GM23248 (cell line): ENCODE data around the gene MTERF4. TPM values are rescaled to one million over a fixed set of nuclear protein-coding genes. Genes with fewer than 3 reads are reported as not detected.

Source experiments
- DNase-seq: peaks from one replicate; pipeline ENCODE4 v3.0.0-alpha.2; 2015
- H2AFZ ChIP-seq: fragments of 200-600 bp; sonication (generic); 2 replicates; pipeline ENCODE4 v1.6.1; 2016; ENCODE audit warnings: antibody characterized with exemption
- H3F3A ChIP-seq: fragments of 200-600 bp; sonication (generic); 2 replicates; pipeline ENCODE4 v1.6.1; 2016; ENCODE audit warnings: mild to moderate bottlenecking, antibody characterized with exemption, mixed run types; ENCODE audit not compliant: insufficient read depth
- H3K27ac ChIP-seq: fragments of 200-600 bp; sonication (generic); 2 replicates; pipeline ENCODE4 v1.5.1; 2016; ENCODE audit warnings: mild to moderate bottlenecking
- H3K27me3 ChIP-seq: fragments of 200-600 bp; sonication (generic); replicated peaks from 2 replicates; pipeline ENCODE4 v1.6.1; 2016; ENCODE audit warnings: mild to moderate bottlenecking; ENCODE audit not compliant: insufficient read depth
- H3K36me3 ChIP-seq: fragments of 200-600 bp; sonication (generic); 2 replicates; pipeline ENCODE4 v1.6.1; 2016; ENCODE audit warnings: low read depth, mild to moderate bottlenecking
- H3K4me1 ChIP-seq: fragments of 200-600 bp; sonication (generic); 2 replicates; pipeline ENCODE4 v1.6.1; 2016; ENCODE audit warnings: mild to moderate bottlenecking; ENCODE audit not compliant: insufficient read depth
- H3K4me2 ChIP-seq: fragments of 200-600 bp; sonication (generic); one replicate; pipeline ENCODE4 v1.6.1; 2016; ENCODE audit warnings: mild to moderate bottlenecking; ENCODE audit not compliant: unreplicated experiment
- H3K4me3 ChIP-seq: fragments of 200-600 bp; sonication (generic); 2 replicates; pipeline ENCODE4 v1.5.1; 2016; ENCODE audit warnings: mild to moderate bottlenecking
- H3K79me2 ChIP-seq: fragments of 200-600 bp; sonication (generic); 2 replicates; pipeline ENCODE4 v1.6.1; 2016; ENCODE audit warnings: mild to moderate bottlenecking; ENCODE audit not compliant: insufficient read depth
- H3K9ac ChIP-seq: fragments of 200-600 bp; sonication (generic); 2 replicates; pipeline ENCODE4 v1.6.1; 2016; ENCODE audit warnings: mild to moderate bottlenecking
- H3K9me2 ChIP-seq: fragments of 200-600 bp; sonication (generic); 2 replicates; pipeline ENCODE4 v1.6.1; 2016; ENCODE audit warnings: mixed run types, mild to moderate bottlenecking, moderate library complexity; ENCODE audit not compliant: insufficient read depth
- H3K9me3 ChIP-seq: fragments of 200-600 bp; sonication (generic); one replicate; pipeline ENCODE4 v1.6.1; 2017; ENCODE audit warnings: low read depth
- H4K20me1 ChIP-seq: fragments of 200-600 bp; sonication (generic); 2 replicates; pipeline ENCODE4 v1.6.0; 2016; ENCODE audit not compliant: insufficient read depth
- EZH2 ChIP-seq: fragments of 200-600 bp; sonication (generic); IDR thresholded peaks from 2 replicates; pipeline ENCODE4 v1.6.1; 2018; ENCODE audit warnings: antibody characterized with exemption, mild to moderate bottlenecking; ENCODE audit not compliant: insufficient read depth, poor library complexity, severe bottlenecking
- EZH2phosphoT487 ChIP-seq: fragments of 200-600 bp; sonication (generic); IDR thresholded peaks from 2 replicates; pipeline ENCODE4 v1.6.1; 2018; ENCODE audit warnings: antibody characterized with exemption, moderate library complexity, mild to moderate bottlenecking, low read depth; ENCODE audit not compliant: insufficient read depth
- WGBS, 2 experiments: methylation state at CpG; one replicate each; pipeline ENCODE4 v1.1.6; 2015 to 2017; ENCODE audit warnings: low lambda C conversion rate in 2 of 2, low coverage in 1 of 2; ENCODE audit errors: missing lambda C conversion rate in 2 of 2; 5-methylcytosine and 5-hydroxymethylcytosine counted together
- in situ Hi-C: fragments of 300-500 bp; cut with MboI; formaldehyde crosslinking; loops from 2 replicates; pipeline ENCODE4 v1.15.0; 2020
- polyA plus RNA-seq: library from polyadenylated mRNA; unstranded; fragments of >200 nt; fragmentation: Nextera tagmentation; extraction: Ambion mirVana; gene quantifications from 2 replicates; pipeline ENCODE4 v1.2.1, GENCODE V29; 2016
- total RNA-seq: library from RNA; depleted of rRNA; stranded (reverse); fragments of >200 nt; shearing (Covaris generic); gene quantifications from 2 replicates; pipeline ENCODE4 v1.2.3, GENCODE V29; 2014

MTERF4 gene
- total and polyA plus RNA-seq, 2 experiments from 2014 or later: 15.1 to 21.0 TPM

- in situ Hi-C loops: no loop called here
These were observed 49.3 kb downstream of the MTERF4 start for GRCh38 chr2:241052677-241053360.

GRCh38 chr2:241051578-241052487 is 50.3 kb downstream of the MTERF4 start:
- H2AFZ ChIP-seq: no peak overlapping the region
- H3K4me1 ChIP-seq: no peaks in the 10 kb centered on the region
- H3K27me3 ChIP-seq: no peaks in the 10 kb centered on the region
- H3K9ac ChIP-seq: no peak overlapping the region
- no peaks in the 10 kb centered on the region for H4K20me1 ChIP-seq
- in situ Hi-C loops: no loop called here
- no peak overlapping the region for H3K27ac ChIP-seq
- no peak overlapping the region for H3K4me2 ChIP-seq
- H3K9me3 ChIP-seq: no peaks in the 10 kb centered on the region
- no peaks in the 10 kb centered on the region for H3K9me2 ChIP-seq
- TF ChIP-seq EZH2phosphoT487: no peak
- no peak for TF ChIP-seq EZH2
- H3F3A ChIP-seq: no peaks in the 10 kb centered on the region
- no peak overlapping the region for H3K4me3 ChIP-seq
- DNase-seq: no peak
- 90 to 92% methylated on average over 32 to 33 of the region's 33 CpGs for WGBS, 2 experiments
- H3K36me3 ChIP-seq: no peaks in the 10 kb centered on the region; the same call in 1 of the 2 replicates
- no peaks in the 10 kb centered on the region for H3K79me2 ChIP-seq

More at GRCh38 chr2:241052677-241053360, 49.3 kb downstream of the MTERF4 start:
- Histone ChIP-seq H3K9me3 (no peaks in the 10 kb centered on the region), H3K4me1 (no peaks in the 10 kb centered on the region), H3K36me3 (no peaks in the 10 kb centered on the region; the same call in 1 of the 2 replicates), H3K4me2 (no peak overlapping the region), H3K4me3 (no peak overlapping the region), H3K79me2 (no peaks in the 10 kb centered on the region), H2AFZ (no peak overlapping the region), H4K20me1 (no peaks in the 10 kb centered on the region), H3K9me2 (no peaks in the 10 kb centered on the region), H3K9ac (no peak overlapping the region), H3K27me3 (no peaks in the 10 kb centered on the region), H3F3A (no peaks in the 10 kb centered on the region), H3K27ac (no peak overlapping the region)
- 87 to 92% methylated on average over 12 to 29 of the region's 31 CpGs for WGBS, 2 experiments
- DNase-seq: no peak
- TF ChIP-seq EZH2 (no peak), EZH2phosphoT487 (no peak)

DNA sequence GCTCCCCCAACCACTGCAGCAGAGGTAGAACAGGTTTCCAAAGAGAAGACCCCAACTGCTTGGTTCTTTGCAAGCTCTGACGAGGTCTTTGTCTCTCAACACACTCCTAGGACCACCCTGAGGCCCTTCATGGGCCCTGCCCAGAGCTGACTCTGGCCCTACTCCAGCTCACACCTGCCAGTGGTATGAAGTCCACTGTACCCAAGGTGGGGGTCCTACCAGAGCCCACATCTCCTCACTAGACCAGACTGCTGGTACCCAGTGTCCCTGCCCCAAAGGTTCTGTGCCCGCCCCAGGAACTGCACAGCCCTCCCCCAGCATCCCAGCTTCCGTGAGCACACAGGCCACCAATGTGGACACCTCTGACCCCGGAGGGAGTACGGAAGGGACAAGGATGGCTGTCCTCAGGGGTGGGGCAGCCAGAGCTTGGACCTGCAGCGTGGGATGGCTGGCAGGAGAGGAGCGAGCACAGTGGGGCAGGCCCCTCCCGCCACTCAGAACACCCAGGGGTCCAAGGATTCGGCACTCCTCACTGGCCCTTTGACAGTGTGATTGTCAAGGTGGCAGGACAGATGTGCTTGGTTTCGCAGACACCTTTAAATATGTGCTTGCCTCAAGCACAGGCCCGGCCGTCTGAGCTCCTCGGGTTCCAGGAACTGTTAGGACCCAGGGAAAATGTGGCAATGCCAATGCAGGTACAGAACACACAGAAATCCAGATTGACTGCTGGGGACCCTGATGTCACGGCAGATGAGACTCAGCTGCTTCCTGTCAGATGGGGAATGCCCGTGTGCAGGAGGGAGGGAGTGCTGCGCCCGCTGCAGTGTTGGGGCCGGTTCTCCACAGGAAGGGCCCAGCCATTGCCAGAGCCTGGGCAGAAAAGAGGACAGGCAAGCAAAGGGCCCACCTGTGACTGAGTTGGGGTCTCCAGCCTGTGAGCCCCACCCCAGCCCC is 51.2 kb downstream of the MTERF4 start:
- Histone ChIP-seq H3K9ac (no peak overlapping the region), H3F3A (no peaks in the 10 kb centered on the region), H3K9me2 (no peaks in the 10 kb centered on the region), H4K20me1 (no peaks in the 10 kb centered on the region), H3K27ac (no peak overlapping the region), H3K36me3 (peaks cover 4% of the 10 kb centered on the region), H3K9me3 (no peaks in the 10 kb centered on the region), H3K4me3 (no peak overlapping the region), H3K27me3 (no peaks in the 10 kb centered on the region), H3K79me2 (no peaks in the 10 kb centered on the region), H3K4me1 (no peaks in the 10 kb centered on the region), H2AFZ (no peak overlapping the region), H3K4me2 (no peak overlapping the region)
- DNase-seq: no peak
- WGBS, 2 experiments: 88 to 91% methylated on average over 18 of the region's 18 CpGs
- TF ChIP-seq EZH2phosphoT487: no peak
- no peak for TF ChIP-seq EZH2
- in situ Hi-C loops: no loop called here
